HepG2 (cell line): ENCODE data around the gene EPHA10. TPM values are rescaled to one million over a fixed set of nuclear protein-coding genes. Genes with fewer than 3 reads are reported as not detected.
A peak's percentile ranks its signal among the peaks of the same experiment; 100 is the strongest.

Experiments
- DNMT1 ChIP-seq: sonication (generic); formaldehyde crosslinking; IDR thresholded peaks from 2 replicates; pipeline ENCODE4 v1.5.1; 2020; ENCODE audit warnings: mild to moderate bottlenecking, missing genetic modification reagents
- KDM3A ChIP-seq: IDR thresholded peaks from 2 replicates; pipeline ENCODE4 v1.6.1; 2018; ENCODE audit warnings: low read depth, missing compliant biosample characterization
- RFXAP ChIP-seq: sonication (generic); formaldehyde crosslinking; IDR thresholded peaks from 2 replicates; pipeline ENCODE4 v1.4.0; 2020; ENCODE audit warnings: missing genetic modification reagents, borderline replicate concordance
- TGIF2 ChIP-seq: IDR thresholded peaks from 2 replicates; pipeline ENCODE4 v1.6.1; 2016; ENCODE audit warnings: control low read depth, missing compliant biosample characterization
- XBP1 ChIP-seq: sonication (generic); formaldehyde crosslinking; IDR thresholded peaks from 2 replicates; pipeline ENCODE4 v1.5.0; 2020; ENCODE audit warnings: missing genetic modification reagents
- ZFX ChIP-seq: sonication (generic); formaldehyde crosslinking; IDR thresholded peaks from 2 replicates; pipeline ENCODE4 v1.4.0; 2020; ENCODE audit warnings: mild to moderate bottlenecking, low read depth, missing genetic modification reagents, moderate library complexity
- ZNF207 ChIP-seq: fragments of 450-650 bp; IDR thresholded peaks from 2 replicates; pipeline ENCODE4 v1.6.1; 2016; ENCODE audit warnings: antibody characterized with exemption, borderline replicate concordance
- ZNF3 ChIP-seq: IDR thresholded peaks from 2 replicates; pipeline ENCODE4 v1.7.0; 2017; ENCODE audit warnings: inconsistent platforms
- ZNF724P ChIP-seq: sonication (generic); formaldehyde crosslinking; IDR thresholded peaks from 2 replicates; pipeline ENCODE4 v1.8.0; 2022; ENCODE audit warnings: missing genetic modification reagents, borderline replicate concordance
- polyA plus RNA-seq, 8 experiments: library from polyadenylated mRNA; depleted of rRNA in 3 of 8; stranded (reverse) in 7 of 8; unstranded in 1 of 8; fragments of >200 nt; fragmentation: Illumina TruSeq in 4 of 8; extraction: Trizol in 4 of 8; gene quantifications; 2 replicates each; pipeline versions ENCODE4 v1.2.1 to v1.2.3, GENCODE V29; 2011 to 2016; ENCODE audit warnings: low read depth in 4 of 8, missing spikeins in 1 of 8, mixed read lengths in 1 of 8; ENCODE audit not compliant: insufficient read depth in 1 of 8
- total RNA-seq, 5 experiments: library from RNA; depleted of rRNA; stranded (reverse); fragments of >200 nt; fragmentation: Illumina TruSeq; extraction: Trizol; gene quantifications; 2 replicates each; pipeline ENCODE4 v1.2.3, GENCODE V29; 2016; ENCODE audit warnings: low read depth in 1 of 5
- TF ChIP-seq, protein P1 (sequence below): sonication (generic); formaldehyde crosslinking; IDR thresholded peaks from 2 replicates; pipeline ENCODE4 v1.9.0; 2022; ENCODE audit warnings: low read depth, missing genetic modification reagents
- TF ChIP-seq, protein P2 (sequence below): sonication (generic); formaldehyde crosslinking; IDR thresholded peaks from 2 replicates; pipeline ENCODE4 v1.4.0; 2020; ENCODE audit warnings: mild to moderate bottlenecking, missing genetic modification reagents, borderline replicate concordance
- TF ChIP-seq, protein P3 (sequence below): IDR thresholded peaks from 2 replicates; pipeline ENCODE4 v1.6.1; 2016; ENCODE audit warnings: low read depth, missing genetic modification reagents, missing compliant biosample characterization
- TF ChIP-seq, protein P4 (sequence below): sonication (generic); formaldehyde crosslinking; IDR thresholded peaks from 2 replicates; pipeline ENCODE4 v1.5.0; 2020; ENCODE audit warnings: mild to moderate bottlenecking, missing genetic modification reagents
- TF ChIP-seq, protein P5 (sequence below): sonication (generic); formaldehyde crosslinking; IDR thresholded peaks from 2 replicates; pipeline ENCODE4 v1.5.0; 2020; ENCODE audit warnings: missing genetic modification reagents

EPHA10 gene
- total and polyA plus RNA-seq, 2 of the 13 experiments (the other 11 are each of a cell fraction or from before 2014, with no cell fraction given): 0.11 to 0.58 TPM

DNA sequence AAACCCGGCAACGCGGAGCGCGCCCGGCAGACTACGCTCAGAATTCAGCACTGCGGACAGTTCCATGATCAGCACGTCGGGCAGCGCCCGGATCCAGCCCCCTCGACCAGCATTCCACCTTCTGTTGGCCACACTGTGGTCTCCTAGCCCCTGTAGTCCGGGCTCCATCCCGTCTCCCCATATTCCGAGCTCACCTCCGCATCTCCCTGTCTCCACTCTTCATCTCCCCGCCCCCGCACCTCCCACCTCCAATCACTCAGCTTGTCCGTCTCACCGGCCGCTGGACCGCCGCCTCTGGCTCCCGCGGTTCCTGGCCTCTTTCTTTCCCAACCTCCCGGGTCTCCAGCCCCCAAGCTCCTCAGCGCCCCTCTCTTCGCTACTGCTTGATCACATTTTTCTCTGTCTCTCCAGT is 500 bp downstream of the EPHA10 start (continued):
- TF ChIP-seq, protein P1, sequence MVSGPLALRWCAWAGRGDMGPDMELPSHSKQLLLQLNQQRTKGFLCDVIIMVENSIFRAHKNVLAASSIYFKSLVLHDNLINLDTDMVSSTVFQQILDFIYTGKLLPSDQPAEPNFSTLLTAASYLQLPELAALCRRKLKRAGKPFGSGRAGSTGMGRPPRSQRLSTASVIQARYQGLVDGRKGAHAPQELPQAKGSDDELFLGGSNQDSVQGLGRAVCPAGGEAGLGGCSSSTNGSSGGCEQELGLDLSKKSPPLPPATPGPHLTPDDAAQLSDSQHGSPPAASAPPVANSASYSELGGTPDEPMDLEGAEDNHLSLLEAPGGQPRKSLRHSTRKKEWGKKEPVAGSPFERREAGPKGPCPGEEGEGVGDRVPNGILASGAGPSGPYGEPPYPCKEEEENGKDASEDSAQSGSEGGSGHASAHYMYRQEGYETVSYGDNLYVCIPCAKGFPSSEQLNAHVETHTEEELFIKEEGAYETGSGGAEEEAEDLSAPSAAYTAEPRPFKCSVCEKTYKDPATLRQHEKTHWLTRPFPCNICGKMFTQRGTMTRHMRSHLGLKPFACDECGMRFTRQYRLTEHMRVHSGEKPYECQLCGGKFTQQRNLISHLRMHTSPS (CRISPR knock-in tag): peak; percentile 58; the same call in 1 of the 2 replicates
- TF ChIP-seq TGIF2 (peak; percentile 99), RFXAP (CRISPR knock-in tag) (peak; percentile 97), XBP1 (CRISPR knock-in tag) (peak; percentile 99), ZNF3 (CRISPR knock-in tag) (peak; percentile 94), ZFX (no peak), DNMT1 (CRISPR knock-in tag) (peak; percentile 80; the same call in 1 of the 2 replicates), KDM3A (peak; percentile 92; the same call in 1 of the 2 replicates), ZNF207 (no peak), ZNF724P (peak; percentile 93; the same call in 1 of the 2 replicates)
- TF ChIP-seq, protein P2, sequence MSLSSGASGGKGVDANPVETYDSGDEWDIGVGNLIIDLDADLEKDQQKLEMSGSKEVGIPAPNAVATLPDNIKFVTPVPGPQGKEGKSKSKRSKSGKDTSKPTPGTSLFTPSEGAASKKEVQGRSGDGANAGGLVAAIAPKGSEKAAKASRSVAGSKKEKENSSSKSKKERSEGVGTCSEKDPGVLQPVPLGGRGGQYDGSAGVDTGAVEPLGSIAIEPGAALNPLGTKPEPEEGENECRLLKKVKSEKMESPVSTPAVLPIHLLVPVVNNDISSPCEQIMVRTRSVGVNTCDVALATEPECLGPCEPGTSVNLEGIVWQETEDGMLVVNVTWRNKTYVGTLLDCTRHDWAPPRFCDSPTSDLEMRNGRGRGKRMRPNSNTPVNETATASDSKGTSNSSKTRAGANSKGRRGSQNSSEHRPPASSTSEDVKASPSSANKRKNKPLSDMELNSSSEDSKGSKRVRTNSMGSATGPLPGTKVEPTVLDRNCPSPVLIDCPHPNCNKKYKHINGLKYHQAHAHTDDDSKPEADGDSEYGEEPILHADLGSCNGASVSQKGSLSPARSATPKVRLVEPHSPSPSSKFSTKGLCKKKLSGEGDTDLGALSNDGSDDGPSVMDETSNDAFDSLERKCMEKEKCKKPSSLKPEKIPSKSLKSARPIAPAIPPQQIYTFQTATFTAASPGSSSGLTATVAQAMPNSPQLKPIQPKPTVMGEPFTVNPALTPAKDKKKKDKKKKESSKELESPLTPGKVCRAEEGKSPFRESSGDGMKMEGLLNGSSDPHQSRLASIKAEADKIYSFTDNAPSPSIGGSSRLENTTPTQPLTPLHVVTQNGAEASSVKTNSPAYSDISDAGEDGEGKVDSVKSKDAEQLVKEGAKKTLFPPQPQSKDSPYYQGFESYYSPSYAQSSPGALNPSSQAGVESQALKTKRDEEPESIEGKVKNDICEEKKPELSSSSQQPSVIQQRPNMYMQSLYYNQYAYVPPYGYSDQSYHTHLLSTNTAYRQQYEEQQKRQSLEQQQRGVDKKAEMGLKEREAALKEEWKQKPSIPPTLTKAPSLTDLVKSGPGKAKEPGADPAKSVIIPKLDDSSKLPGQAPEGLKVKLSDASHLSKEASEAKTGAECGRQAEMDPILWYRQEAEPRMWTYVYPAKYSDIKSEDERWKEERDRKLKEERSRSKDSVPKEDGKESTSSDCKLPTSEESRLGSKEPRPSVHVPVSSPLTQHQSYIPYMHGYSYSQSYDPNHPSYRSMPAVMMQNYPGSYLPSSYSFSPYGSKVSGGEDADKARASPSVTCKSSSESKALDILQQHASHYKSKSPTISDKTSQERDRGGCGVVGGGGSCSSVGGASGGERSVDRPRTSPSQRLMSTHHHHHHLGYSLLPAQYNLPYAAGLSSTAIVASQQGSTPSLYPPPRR (CRISPR knock-in tag): peak; percentile 55; the same call in 1 of the 2 replicates
- TF ChIP-seq, protein P3, sequence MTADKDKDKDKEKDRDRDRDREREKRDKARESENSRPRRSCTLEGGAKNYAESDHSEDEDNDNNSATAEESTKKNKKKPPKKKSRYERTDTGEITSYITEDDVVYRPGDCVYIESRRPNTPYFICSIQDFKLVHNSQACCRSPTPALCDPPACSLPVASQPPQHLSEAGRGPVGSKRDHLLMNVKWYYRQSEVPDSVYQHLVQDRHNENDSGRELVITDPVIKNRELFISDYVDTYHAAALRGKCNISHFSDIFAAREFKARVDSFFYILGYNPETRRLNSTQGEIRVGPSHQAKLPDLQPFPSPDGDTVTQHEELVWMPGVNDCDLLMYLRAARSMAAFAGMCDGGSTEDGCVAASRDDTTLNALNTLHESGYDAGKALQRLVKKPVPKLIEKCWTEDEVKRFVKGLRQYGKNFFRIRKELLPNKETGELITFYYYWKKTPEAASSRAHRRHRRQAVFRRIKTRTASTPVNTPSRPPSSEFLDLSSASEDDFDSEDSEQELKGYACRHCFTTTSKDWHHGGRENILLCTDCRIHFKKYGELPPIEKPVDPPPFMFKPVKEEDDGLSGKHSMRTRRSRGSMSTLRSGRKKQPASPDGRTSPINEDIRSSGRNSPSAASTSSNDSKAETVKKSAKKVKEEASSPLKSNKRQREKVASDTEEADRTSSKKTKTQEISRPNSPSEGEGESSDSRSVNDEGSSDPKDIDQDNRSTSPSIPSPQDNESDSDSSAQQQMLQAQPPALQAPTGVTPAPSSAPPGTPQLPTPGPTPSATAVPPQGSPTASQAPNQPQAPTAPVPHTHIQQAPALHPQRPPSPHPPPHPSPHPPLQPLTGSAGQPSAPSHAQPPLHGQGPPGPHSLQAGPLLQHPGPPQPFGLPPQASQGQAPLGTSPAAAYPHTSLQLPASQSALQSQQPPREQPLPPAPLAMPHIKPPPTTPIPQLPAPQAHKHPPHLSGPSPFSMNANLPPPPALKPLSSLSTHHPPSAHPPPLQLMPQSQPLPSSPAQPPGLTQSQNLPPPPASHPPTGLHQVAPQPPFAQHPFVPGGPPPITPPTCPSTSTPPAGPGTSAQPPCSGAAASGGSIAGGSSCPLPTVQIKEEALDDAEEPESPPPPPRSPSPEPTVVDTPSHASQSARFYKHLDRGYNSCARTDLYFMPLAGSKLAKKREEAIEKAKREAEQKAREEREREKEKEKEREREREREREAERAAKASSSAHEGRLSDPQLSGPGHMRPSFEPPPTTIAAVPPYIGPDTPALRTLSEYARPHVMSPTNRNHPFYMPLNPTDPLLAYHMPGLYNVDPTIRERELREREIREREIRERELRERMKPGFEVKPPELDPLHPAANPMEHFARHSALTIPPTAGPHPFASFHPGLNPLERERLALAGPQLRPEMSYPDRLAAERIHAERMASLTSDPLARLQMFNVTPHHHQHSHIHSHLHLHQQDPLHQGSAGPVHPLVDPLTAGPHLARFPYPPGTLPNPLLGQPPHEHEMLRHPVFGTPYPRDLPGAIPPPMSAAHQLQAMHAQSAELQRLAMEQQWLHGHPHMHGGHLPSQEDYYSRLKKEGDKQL: peak; percentile 80
- TF ChIP-seq, protein P4, sequence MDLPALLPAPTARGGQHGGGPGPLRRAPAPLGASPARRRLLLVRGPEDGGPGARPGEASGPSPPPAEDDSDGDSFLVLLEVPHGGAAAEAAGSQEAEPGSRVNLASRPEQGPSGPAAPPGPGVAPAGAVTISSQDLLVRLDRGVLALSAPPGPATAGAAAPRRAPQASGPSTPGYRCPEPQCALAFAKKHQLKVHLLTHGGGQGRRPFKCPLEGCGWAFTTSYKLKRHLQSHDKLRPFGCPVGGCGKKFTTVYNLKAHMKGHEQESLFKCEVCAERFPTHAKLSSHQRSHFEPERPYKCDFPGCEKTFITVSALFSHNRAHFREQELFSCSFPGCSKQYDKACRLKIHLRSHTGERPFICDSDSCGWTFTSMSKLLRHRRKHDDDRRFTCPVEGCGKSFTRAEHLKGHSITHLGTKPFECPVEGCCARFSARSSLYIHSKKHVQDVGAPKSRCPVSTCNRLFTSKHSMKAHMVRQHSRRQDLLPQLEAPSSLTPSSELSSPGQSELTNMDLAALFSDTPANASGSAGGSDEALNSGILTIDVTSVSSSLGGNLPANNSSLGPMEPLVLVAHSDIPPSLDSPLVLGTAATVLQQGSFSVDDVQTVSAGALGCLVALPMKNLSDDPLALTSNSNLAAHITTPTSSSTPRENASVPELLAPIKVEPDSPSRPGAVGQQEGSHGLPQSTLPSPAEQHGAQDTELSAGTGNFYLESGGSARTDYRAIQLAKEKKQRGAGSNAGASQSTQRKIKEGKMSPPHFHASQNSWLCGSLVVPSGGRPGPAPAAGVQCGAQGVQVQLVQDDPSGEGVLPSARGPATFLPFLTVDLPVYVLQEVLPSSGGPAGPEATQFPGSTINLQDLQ (CRISPR knock-in tag): peak; percentile 99
- TF ChIP-seq, protein P5, sequence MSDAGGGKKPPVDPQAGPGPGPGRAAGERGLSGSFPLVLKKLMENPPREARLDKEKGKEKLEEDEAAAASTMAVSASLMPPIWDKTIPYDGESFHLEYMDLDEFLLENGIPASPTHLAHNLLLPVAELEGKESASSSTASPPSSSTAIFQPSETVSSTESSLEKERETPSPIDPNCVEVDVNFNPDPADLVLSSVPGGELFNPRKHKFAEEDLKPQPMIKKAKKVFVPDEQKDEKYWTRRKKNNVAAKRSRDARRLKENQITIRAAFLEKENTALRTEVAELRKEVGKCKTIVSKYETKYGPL: peak; percentile 99
